HepG2 (cell line): Measurements from ENCODE around the gene DCTN3. TPM values are rescaled to one million over a fixed set of nuclear protein-coding genes. Genes with fewer than 3 reads are reported as not detected.
A peak's percentile ranks its signal among the peaks of the same experiment; 100 is the strongest.

ENCODE experiments used
- ATF7 ChIP-seq, 2 experiments: fragments of 450-650 bp in 1 of 2; sonication (generic) in 1 of 2; formaldehyde crosslinking in 1 of 2; IDR thresholded peaks; 2 replicates each; pipeline versions ENCODE4 v1.4.0 to v1.6.1; 2016 to 2020; ENCODE audit warnings: antibody characterized with exemption in 1 of 2, mild to moderate bottlenecking in 1 of 2, missing genetic modification reagents in 1 of 2
- BCL6 ChIP-seq: IDR thresholded peaks from 2 replicates; pipeline ENCODE4 v1.6.1; 2016; ENCODE audit warnings: missing genetic modification reagents, missing compliant biosample characterization
- CAMTA2 ChIP-seq: sonication (generic); formaldehyde crosslinking; IDR thresholded peaks from 2 replicates; pipeline ENCODE4 v1.4.0; 2020; ENCODE audit warnings: mild to moderate bottlenecking, missing genetic modification reagents, borderline replicate concordance
- CREM ChIP-seq, 2 experiments: sonication (generic) in 1 of 2; formaldehyde crosslinking in 1 of 2; IDR thresholded peaks; 2 replicates each; pipeline versions ENCODE4 v1.4.0 to v1.6.1; 2016 to 2020; ENCODE audit warnings: antibody characterized with exemption in 1 of 2, mild to moderate bottlenecking in 1 of 2, missing genetic modification reagents in 1 of 2
- ETV5 ChIP-seq: IDR thresholded peaks from 2 replicates; pipeline ENCODE4 v1.6.1; 2018; ENCODE audit warnings: missing biosample characterization, missing genetic modification reagents, inconsistent platforms, borderline replicate concordance
- FIP1L1 ChIP-seq: fragments of 200-400 bp; formaldehyde crosslinking; IDR thresholded peaks from 2 replicates; pipeline ENCODE4 v1.6.1; 2018; ENCODE audit warnings: low read depth, mild to moderate bottlenecking, low read length, moderate library complexity, borderline replicate concordance; ENCODE audit not compliant: insufficient read depth
- GABPB1 ChIP-seq: IDR thresholded peaks from 2 replicates; pipeline ENCODE4 v1.6.1; 2016; ENCODE audit warnings: mild to moderate bottlenecking, missing genetic modification reagents, moderate library complexity, missing compliant biosample characterization
- HOXA9 ChIP-seq: sonication (generic); formaldehyde crosslinking; IDR thresholded peaks from 2 replicates; pipeline ENCODE4 v1.8.1; 2022; ENCODE audit warnings: missing genetic modification reagents, mild to moderate bottlenecking, moderate library complexity, borderline replicate concordance
- KAT8 ChIP-seq: IDR thresholded peaks from 2 replicates; pipeline ENCODE4 v1.6.1; 2016; ENCODE audit warnings: missing genetic modification reagents, missing compliant biosample characterization
- KDM3A ChIP-seq: IDR thresholded peaks from 2 replicates; pipeline ENCODE4 v1.6.1; 2018; ENCODE audit warnings: low read depth, missing compliant biosample characterization
- KLF15 ChIP-seq: sonication (generic); formaldehyde crosslinking; IDR thresholded peaks from 2 replicates; pipeline ENCODE4 v1.8.1; 2023; ENCODE audit warnings: borderline replicate concordance, mild to moderate bottlenecking, inconsistent platforms, missing genetic modification reagents, mixed read lengths
- POLR2G ChIP-seq: fragments of 200-400 bp; formaldehyde crosslinking; IDR thresholded peaks from 2 replicates; pipeline ENCODE4 v1.6.1; 2018; ENCODE audit warnings: mild to moderate bottlenecking, low read depth, low read length, moderate library complexity
- SAP130 ChIP-seq: IDR thresholded peaks from 2 replicates; pipeline ENCODE4 v1.6.1; 2016; ENCODE audit warnings: low read depth
- SP5 ChIP-seq: IDR thresholded peaks from 2 replicates; pipeline ENCODE4 v1.6.1; 2016; ENCODE audit warnings: low read depth, borderline replicate concordance
- YEATS4 ChIP-seq: sonication (generic); formaldehyde crosslinking; IDR thresholded peaks from 2 replicates; pipeline ENCODE4 v1.4.0; 2020; ENCODE audit warnings: missing genetic modification reagents, borderline replicate concordance
- ZMYM4 ChIP-seq: sonication (generic); formaldehyde crosslinking; IDR thresholded peaks from 2 replicates; pipeline ENCODE4 v1.8.1; 2023; ENCODE audit warnings: mild to moderate bottlenecking, missing genetic modification reagents
- polyA plus RNA-seq, 8 experiments: library from polyadenylated mRNA; depleted of rRNA in 3 of 8; stranded (reverse) in 7 of 8; unstranded in 1 of 8; fragments of >200 nt; fragmentation: Illumina TruSeq in 4 of 8; extraction: Trizol in 4 of 8; gene quantifications; 2 replicates each; pipeline versions ENCODE4 v1.2.1 to v1.2.3, GENCODE V29; 2011 to 2016; ENCODE audit warnings: low read depth in 4 of 8, missing spikeins in 1 of 8, mixed read lengths in 1 of 8; ENCODE audit not compliant: insufficient read depth in 1 of 8
- total RNA-seq, 5 experiments: library from RNA; depleted of rRNA; stranded (reverse); fragments of >200 nt; fragmentation: Illumina TruSeq; extraction: Trizol; gene quantifications; 2 replicates each; pipeline ENCODE4 v1.2.3, GENCODE V29; 2016; ENCODE audit warnings: low read depth in 1 of 5
- TF ChIP-seq, protein P1 (sequence below): sonication (generic); formaldehyde crosslinking; IDR thresholded peaks from 2 replicates; pipeline ENCODE4 v1.5.0; 2020; ENCODE audit warnings: mild to moderate bottlenecking, missing genetic modification reagents, borderline replicate concordance
- TF ChIP-seq, protein P2 (sequence below): sonication (generic); formaldehyde crosslinking; IDR thresholded peaks from 2 replicates; pipeline ENCODE4 v1.9.0; 2021; ENCODE audit warnings: missing genetic modification reagents, mild to moderate bottlenecking, borderline replicate concordance
- TF ChIP-seq, protein P3 (sequence below): sonication (generic); formaldehyde crosslinking; IDR thresholded peaks from 2 replicates; pipeline ENCODE4 v1.5.0; 2020; ENCODE audit warnings: mild to moderate bottlenecking, missing genetic modification reagents, moderate library complexity

Gene DCTN3
- total and polyA plus RNA-seq, 2 of the 13 experiments (the other 11 are each of a cell fraction or from before 2014, with no cell fraction given): 27.4 to 34.5 TPM

DNA sequence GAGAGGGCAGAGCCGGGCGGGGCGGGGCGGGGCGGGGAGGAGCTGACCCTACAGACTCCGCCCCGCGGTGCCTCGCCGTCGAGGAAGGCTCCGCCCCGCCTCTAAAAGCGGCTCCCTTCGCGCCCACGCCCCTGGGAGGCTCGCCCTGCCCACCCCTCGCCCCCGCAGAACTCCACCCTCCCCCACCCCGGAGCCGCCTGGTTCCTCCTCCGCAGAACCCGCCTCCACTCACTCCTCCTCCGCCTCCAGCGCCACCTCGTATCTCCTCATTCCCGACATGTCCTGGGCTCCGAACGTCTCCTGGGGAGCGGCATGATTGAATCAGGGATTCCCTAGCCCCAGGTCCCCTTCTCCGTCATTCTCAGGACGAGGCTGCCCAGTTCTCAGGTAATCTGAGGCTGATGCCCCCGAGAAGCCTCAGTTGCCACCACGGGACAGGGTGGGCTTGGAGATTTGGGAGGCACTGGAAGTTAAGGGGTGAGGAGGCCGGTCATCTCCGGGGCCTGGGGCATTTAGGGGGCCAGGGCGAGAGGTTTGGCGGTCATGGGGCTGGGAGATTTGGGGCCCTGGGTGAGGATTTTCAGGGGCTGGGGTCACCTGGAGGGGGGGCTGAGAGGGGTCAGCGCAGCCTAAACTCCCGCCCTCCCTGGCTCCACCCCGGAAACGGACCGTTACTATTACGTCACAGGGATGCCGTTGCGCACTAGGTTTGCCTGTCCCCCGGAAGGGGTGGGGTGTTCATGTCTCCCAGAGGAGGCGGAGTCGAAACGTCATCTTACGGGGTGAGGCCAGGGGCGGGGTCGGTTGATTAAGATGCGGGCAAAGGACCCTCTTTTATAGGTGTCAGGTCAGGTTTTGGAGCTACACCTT, 45.3 kb upstream of the DCTN3 start (continued):
- TF ChIP-seq KDM3A (CRISPR knock-in tag) (0 out of 2 replicates have a peak, but pooled peaks have one; percentile 3), SAP130 (CRISPR knock-in tag) (peak; percentile 16; the same call in 1 of the 2 replicates), ATF7 (IDR thresholded peaks at IDR 0.05) (peak; percentile 60), ATF7 (CRISPR knock-in tag; IDR thresholded peaks at IDR 0.05) (no peak), GABPB1 (CRISPR knock-in tag) (peak; percentile 89), ZMYM4 (CRISPR knock-in tag) (peak; percentile 8; the same call in 1 of the 2 replicates), YEATS4 (CRISPR knock-in tag) (no peak), CAMTA2 (CRISPR knock-in tag) (no peak), SP5 (CRISPR knock-in tag) (peak; percentile 28; the same call in 1 of the 2 replicates), POLR2G (peak; percentile 60), KLF15 (no peak), KAT8 (CRISPR knock-in tag) (0 out of 2 replicates have a peak, but pooled peaks have one; percentile 7), HOXA9 (CRISPR knock-in tag) (no peak), BCL6 (CRISPR knock-in tag) (peak; percentile 19; the same call in 1 of the 2 replicates), CREM (IDR thresholded peaks at IDR 0.05) (peak; percentile 68), CREM (CRISPR knock-in tag; IDR thresholded peaks at IDR 0.05) (no peak), FIP1L1 (no peak), ETV5 (CRISPR knock-in tag) (peak; percentile 51; the same call in 1 of the 2 replicates)
- TF ChIP-seq, protein P1, sequence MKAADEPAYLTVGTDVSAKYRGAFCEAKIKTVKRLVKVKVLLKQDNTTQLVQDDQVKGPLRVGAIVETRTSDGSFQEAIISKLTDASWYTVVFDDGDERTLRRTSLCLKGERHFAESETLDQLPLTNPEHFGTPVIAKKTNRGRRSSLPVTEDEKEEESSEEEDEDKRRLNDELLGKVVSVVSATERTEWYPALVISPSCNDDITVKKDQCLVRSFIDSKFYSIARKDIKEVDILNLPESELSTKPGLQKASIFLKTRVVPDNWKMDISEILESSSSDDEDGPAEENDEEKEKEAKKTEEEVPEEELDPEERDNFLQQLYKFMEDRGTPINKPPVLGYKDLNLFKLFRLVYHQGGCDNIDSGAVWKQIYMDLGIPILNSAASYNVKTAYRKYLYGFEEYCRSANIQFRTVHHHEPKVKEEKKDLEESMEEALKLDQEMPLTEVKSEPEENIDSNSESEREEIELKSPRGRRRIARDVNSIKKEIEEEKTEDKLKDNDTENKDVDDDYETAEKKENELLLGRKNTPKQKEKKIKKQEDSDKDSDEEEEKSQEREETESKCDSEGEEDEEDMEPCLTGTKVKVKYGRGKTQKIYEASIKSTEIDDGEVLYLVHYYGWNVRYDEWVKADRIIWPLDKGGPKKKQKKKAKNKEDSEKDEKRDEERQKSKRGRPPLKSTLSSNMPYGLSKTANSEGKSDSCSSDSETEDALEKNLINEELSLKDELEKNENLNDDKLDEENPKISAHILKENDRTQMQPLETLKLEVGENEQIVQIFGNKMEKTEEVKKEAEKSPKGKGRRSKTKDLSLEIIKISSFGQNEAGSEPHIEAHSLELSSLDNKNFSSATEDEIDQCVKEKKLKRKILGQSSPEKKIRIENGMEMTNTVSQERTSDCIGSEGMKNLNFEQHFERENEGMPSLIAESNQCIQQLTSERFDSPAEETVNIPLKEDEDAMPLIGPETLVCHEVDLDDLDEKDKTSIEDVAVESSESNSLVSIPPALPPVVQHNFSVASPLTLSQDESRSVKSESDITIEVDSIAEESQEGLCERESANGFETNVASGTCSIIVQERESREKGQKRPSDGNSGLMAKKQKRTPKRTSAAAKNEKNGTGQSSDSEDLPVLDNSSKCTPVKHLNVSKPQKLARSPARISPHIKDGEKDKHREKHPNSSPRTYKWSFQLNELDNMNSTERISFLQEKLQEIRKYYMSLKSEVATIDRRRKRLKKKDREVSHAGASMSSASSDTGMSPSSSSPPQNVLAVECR (CRISPR knock-in tag): peak; percentile 43; the same call in 1 of the 2 replicates
- TF ChIP-seq, protein P2, sequence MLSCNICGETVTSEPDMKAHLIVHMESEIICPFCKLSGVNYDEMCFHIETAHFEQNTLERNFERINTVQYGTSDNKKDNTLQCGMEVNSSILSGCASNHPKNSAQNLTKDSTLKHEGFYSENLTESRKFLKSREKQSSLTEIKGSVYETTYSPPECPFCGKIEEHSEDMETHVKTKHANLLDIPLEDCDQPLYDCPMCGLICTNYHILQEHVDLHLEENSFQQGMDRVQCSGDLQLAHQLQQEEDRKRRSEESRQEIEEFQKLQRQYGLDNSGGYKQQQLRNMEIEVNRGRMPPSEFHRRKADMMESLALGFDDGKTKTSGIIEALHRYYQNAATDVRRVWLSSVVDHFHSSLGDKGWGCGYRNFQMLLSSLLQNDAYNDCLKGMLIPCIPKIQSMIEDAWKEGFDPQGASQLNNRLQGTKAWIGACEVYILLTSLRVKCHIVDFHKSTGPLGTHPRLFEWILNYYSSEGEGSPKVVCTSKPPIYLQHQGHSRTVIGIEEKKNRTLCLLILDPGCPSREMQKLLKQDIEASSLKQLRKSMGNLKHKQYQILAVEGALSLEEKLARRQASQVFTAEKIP (CRISPR knock-in tag): no peak
- TF ChIP-seq, protein P3, sequence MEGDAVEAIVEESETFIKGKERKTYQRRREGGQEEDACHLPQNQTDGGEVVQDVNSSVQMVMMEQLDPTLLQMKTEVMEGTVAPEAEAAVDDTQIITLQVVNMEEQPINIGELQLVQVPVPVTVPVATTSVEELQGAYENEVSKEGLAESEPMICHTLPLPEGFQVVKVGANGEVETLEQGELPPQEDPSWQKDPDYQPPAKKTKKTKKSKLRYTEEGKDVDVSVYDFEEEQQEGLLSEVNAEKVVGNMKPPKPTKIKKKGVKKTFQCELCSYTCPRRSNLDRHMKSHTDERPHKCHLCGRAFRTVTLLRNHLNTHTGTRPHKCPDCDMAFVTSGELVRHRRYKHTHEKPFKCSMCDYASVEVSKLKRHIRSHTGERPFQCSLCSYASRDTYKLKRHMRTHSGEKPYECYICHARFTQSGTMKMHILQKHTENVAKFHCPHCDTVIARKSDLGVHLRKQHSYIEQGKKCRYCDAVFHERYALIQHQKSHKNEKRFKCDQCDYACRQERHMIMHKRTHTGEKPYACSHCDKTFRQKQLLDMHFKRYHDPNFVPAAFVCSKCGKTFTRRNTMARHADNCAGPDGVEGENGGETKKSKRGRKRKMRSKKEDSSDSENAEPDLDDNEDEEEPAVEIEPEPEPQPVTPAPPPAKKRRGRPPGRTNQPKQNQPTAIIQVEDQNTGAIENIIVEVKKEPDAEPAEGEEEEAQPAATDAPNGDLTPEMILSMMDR (CRISPR knock-in tag): peak; percentile 13; the same call in 1 of the 2 replicates
